Measurements from ENCODE around the gene RUNX3.

The RUNX3 gene

DNA sequence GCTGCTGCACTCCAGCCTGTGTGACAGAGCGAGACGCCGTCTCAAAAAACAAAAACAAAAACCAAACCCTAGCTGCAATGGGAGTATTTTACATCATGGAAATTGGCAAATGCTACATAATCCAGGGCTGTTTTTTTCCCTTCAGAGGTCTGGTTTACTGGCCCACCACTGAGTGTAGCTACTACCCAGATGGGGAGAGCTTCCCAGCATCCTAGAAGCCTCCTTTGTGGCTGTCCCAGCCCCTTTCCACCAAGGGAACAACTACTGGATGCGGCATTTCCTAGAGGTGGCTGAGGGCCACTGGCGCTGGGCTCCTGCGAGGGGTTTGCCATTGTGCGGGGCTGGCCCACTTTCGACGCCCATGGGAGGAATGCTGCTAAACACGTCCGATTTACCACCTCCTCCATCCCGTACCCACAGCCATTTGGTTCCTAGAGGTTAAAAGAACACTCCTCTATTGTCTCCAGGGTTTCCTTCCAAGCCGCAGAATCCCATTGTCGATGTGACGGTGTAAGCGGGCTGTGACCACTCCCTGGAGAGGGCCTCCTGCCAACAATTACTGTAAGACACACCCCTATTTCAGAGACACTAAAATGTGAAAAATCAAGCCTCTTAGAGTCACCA, 55.4 kb downstream of the RUNX3 start:
- TF ChIP-seq, protein P1, sequence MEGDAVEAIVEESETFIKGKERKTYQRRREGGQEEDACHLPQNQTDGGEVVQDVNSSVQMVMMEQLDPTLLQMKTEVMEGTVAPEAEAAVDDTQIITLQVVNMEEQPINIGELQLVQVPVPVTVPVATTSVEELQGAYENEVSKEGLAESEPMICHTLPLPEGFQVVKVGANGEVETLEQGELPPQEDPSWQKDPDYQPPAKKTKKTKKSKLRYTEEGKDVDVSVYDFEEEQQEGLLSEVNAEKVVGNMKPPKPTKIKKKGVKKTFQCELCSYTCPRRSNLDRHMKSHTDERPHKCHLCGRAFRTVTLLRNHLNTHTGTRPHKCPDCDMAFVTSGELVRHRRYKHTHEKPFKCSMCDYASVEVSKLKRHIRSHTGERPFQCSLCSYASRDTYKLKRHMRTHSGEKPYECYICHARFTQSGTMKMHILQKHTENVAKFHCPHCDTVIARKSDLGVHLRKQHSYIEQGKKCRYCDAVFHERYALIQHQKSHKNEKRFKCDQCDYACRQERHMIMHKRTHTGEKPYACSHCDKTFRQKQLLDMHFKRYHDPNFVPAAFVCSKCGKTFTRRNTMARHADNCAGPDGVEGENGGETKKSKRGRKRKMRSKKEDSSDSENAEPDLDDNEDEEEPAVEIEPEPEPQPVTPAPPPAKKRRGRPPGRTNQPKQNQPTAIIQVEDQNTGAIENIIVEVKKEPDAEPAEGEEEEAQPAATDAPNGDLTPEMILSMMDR (IDR thresholded peaks at IDR 0.05; ENCODE audit: borderline replicate concordance, insufficient read depth, low read depth, low read length) = no peak
- H3K4me3 ChIP-seq (ENCODE audit: low read depth, low read length) = no peak overlapping the region

DNA sequence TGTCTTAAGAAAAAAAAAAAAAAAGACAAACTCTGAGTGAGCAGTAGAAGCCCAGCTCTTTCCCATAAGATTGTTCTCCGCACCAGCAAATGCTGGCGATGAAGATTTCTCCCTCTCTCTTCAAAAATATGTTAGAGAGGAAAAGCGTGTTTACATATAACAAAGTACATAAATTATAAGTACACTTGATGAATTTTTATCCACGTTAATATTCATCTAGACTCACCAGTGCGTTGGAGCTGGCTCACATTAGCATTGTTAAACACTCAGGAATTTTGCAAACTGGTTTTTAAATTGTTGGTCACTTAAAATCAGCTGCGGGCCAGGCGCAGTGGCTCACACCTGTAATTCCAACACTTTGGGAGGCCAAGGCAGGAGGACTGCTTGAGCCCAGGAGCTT, 56.0 kb downstream of the RUNX3 start:
- TF ChIP-seq, protein P1 (IDR thresholded peaks at IDR 0.05; ENCODE audit: borderline replicate concordance, insufficient read depth, low read depth, low read length) = no peak
- H3K4me3 ChIP-seq (ENCODE audit: low read depth, low read length) = no peak overlapping the region

DNA sequence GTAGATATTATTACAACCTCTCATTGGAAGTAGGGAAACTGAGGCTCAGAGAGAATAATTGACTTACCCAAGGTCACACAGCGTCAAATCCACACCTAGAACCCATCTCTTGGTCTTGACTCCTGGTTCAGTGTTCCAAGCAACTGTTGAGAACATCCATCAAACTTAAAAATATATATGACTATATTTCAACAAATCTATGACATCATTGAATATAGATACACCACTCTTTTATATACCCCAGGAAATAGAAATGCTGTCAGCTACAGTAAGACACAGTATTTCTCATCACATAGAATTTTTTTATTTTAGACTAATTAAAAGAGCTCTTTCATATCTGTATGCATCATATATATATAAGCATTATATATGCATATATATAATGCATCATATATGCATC, 56.9 kb downstream of the RUNX3 start:
- H3K4me3 ChIP-seq (ENCODE audit: low read depth, low read length) = no peak overlapping the region
- TF ChIP-seq, protein P1 (IDR thresholded peaks at IDR 0.05; ENCODE audit: borderline replicate concordance, insufficient read depth, low read depth, low read length) = no peak

DNA sequence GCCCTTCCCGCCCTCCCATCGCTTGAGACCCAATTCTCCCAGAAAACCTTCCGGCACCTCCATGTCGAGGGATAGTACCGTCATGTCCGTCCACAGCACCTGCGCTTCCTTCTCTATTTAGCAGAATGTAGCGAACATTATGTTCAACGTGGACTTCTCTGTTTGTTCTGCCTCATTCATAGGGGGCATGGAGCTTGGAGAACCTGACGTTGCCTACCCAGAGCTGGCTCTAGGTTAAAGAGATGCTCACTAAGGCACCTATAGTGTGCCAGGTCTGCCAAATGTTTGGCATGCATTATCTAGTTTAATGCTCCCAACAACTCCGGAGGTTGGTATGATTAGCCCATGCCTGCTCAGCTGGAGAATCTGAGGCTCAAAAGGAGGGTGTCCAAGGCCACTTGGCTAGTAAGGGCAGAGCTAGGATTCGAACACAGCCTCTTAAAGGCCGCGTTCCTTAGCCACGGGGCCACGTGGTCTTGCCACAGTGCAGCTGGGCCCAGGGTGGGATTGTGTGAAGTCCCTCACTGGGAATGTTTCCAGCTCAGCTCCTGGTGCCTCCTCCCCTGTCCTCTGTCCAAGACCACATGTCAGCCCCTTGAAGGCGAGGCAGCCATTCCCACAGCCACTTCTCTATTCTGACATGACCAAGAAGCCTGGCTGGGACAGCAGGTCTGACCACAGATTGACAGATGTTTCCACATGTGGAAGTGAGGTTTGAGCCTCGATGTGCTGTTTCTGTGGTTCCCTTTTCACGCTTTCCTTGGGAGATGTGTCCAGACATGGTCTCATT, 57.8 kb downstream of the RUNX3 start:
- H3K4me3 ChIP-seq (ENCODE audit: low read depth, low read length) = no peak overlapping the region
- TF ChIP-seq, protein P1 (IDR thresholded peaks at IDR 0.05; ENCODE audit: borderline replicate concordance, insufficient read depth, low read depth, low read length) = no peak

DNA sequence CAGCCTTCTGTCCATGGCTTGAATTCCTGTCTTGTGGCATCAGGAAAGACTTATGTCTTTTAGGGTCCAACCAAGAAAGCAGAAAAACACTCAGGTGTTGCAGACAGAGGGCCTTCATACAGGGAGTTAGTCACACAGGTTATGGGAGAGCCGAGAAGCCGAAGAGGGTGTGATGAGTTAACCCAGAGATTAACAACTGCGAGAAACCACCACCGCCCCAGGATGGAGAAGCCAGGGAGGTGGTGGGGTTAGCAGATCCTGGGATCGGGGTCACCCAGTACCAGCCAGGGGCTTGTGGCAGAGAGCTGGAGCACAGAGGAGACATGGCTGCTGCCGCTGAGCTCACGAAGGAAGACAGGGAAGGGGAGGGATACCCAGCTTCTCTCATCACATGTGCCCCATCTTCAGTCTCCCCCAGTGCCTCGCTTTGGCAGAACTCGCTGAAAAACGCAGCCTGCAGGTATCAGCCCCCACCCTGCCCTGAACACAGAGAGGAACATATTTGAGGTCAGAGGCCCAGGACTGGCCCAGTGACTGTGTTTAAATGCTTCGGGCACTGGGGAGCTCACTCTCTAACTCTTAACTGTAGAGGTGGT, 58.7 kb downstream of the RUNX3 start:
- TF ChIP-seq, protein P1 (IDR thresholded peaks at IDR 0.05; ENCODE audit: borderline replicate concordance, insufficient read depth, low read depth, low read length) = no peak
- no peak overlapping the region for H3K4me3 ChIP-seq (ENCODE audit: low read depth, low read length)

DNA sequence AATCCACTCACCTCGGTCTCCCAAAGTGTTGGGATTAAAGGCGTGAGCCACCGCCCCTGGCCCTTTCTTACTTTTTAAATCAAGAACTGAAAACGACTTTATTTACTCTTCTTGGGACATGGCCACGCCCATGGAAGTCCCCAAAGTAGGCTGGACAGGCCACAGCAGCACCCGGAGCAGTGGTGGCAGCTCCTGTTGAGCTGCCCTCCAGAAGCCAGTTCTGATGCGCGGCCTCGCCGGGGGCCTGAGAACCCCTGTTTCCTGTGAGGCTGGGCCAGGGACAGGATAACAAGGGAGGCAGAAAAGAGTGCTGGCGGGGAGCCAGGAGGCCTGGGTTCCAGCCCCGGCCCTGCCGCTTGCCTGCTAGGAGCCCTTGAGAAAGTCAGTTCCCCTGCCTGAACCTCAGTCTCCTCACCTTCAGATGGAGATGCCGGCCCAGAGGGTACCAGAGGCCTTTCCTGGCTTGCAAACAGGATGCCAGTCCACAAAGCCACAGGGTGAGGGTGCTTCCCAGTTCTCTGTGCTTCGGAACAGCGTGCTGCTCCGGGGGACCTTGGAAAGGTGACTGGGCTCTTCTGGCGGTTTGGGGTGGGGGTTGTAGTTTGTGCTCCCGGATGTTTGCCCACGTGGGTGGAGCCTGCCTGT, 59.4 kb downstream of the RUNX3 start:
- no peak overlapping the region for H3K4me3 ChIP-seq (ENCODE audit: low read depth, low read length)
- TF ChIP-seq, protein P1 (IDR thresholded peaks at IDR 0.05; ENCODE audit: borderline replicate concordance, insufficient read depth, low read depth, low read length) = no peak
